C4-2B (cell line): Measurements from ENCODE around the gene RIMKLB.

Experiments used
- ZFX ChIP-seq: fragments of 450-650 bp; IDR thresholded peaks from 2 replicates; pipeline ENCODE4 v1.6.1; 2017
- TF ChIP-seq, protein P1 (sequence below): fragments of 450-650 bp; conservative IDR thresholded peaks from 2 replicates; pipeline ENCODE4 v1.5.1; 2017; ENCODE audit warnings: mild to moderate bottlenecking

DNA sequence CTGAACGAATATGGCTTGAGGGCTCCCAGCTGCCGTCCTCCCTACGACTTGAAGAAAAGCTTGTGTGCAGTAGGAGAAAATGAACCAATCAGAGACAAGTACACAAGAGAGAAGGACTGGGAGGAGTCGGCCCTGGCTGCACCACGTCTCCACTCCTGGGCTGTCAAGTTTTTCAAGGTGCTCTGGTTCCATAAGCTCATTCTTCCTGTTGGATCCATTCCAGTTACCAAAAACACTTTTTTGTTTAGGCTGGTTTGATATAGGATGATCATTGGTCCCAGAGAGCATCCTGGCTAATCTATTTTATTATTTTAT, 121.8 kb downstream of the RIMKLB start:
- TF ChIP-seq, protein P1, sequence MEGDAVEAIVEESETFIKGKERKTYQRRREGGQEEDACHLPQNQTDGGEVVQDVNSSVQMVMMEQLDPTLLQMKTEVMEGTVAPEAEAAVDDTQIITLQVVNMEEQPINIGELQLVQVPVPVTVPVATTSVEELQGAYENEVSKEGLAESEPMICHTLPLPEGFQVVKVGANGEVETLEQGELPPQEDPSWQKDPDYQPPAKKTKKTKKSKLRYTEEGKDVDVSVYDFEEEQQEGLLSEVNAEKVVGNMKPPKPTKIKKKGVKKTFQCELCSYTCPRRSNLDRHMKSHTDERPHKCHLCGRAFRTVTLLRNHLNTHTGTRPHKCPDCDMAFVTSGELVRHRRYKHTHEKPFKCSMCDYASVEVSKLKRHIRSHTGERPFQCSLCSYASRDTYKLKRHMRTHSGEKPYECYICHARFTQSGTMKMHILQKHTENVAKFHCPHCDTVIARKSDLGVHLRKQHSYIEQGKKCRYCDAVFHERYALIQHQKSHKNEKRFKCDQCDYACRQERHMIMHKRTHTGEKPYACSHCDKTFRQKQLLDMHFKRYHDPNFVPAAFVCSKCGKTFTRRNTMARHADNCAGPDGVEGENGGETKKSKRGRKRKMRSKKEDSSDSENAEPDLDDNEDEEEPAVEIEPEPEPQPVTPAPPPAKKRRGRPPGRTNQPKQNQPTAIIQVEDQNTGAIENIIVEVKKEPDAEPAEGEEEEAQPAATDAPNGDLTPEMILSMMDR: no peak
- TF ChIP-seq ZFX: no peak
